HL-60/S4 treated with phorbol 12-myristate 13-acetate at 8.2 ng/mL for 4 days and 3 days (cell line): ENCODE results near the gene IL1A.

Experiments
- in situ Hi-C: fragments of 300-500 bp; cut with MboI; formaldehyde crosslinking; loops from 2 replicates; pipeline ENCODE4 v1.15.0; 2022; ENCODE audit warnings: low sequenced_read_pairs

IL1A gene

DNA sequence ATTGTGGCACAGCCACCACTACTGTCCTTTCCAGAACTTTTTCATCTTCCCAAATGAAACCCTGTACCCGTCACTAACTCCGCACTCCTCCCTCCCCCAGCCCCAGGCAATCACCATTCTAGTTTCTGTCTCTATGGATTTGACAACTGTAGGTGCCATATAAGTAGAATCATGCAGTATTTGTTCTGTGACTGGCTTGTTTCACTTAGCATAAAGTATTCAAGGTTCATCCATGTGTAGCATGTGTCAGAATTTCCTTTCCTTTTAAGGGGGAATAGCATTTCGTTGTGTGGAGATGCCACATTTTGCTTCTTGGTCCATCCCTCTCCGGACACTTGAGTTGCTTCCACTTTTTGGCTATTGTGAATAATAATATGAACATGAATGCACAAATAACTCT, 19.0 kb downstream of the IL1A start:
- in situ Hi-C loops = loop anchor here (25.0 kb wide), 1 partner anchor 122 kb away; no protein-coding TSS in a partner anchor

DNA sequence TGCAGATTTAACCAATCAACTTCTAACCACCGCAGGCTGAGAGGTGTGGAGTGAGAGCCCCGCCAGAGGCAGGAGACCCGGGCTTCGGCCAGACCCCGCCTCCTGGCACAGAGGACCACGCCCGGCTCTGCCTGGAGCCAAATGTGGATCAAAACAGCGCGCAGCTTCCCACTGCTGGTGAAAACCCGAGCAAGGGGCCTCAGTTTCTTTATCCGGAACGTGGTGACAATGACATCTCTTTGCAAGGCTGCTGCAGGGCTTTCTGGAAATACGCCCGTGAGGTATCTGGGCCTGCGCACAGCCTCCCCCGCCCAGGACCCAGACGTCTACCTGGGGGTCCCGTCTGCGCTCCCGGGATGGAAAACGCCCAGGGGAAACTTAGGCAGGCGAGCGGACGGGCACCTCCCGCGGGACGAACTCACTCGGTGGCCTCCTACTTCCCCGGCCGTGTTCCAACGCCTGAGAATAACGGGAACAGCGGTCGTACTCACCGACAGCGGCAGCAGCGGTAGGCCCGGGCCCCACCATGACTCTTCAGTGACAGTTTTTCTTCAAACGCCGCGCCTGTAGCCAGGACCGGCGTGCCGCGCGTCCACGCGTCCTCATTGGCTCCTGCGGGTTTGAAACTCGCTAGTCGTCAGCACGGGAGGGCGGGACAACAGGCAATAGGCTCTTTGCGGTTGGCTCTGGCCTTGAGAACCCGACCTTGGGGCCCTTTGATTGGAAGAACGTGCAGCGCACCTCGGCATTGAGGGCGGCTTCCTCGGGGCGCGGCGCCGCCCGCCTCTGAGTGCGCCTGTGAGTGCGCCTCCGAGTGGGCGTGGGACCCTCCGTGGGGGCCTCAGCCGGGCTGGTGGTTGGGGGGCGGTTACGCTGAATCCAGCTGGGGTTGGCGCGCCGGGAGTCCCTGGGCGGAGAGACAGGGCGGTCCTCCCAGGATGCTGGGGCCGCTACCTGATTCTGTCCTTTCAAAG, 19.9 kb downstream of the IL1A start, which contains the start of gene CKAP2L:
CKAP2L (minus strand) TSS at position 539 of the 974 bp plus-strand sequence; CDS start at position 528, 11 bp downstream.
- in situ Hi-C loops = loop anchor here (25.0 kb wide), 1 partner anchor 123 kb away; no protein-coding TSS in a partner anchor

- in situ Hi-C loops = loop anchor here (25.0 kb wide), 1 partner anchor 125 kb away; no protein-coding TSS in a partner anchor
Measured at GRCh38 chr2:112762276-112762675, 22.0 kb downstream of the IL1A start.

DNA sequence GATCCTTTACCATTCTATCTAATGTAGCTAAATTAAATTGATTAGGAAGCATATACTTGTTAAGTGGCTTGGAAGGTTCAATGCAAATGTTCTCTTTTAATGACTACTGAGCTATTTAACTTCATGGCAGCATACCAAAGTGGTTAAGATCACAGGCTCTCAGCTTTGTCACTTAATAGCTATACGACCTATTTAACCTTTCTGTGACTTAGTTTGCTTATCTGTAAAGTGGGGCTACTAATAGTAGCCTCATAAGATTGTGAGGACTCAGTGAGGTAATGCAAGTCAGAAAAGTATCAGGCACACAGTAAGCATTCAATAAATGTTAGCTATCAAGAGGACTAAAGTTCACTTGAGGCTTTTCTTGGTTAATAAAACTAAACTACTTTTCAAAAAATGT, 24.1 kb downstream of the IL1A start:
- in situ Hi-C loops = loop anchor here (25.0 kb wide), 1 partner anchor 127 kb away; no protein-coding TSS in a partner anchor

DNA sequence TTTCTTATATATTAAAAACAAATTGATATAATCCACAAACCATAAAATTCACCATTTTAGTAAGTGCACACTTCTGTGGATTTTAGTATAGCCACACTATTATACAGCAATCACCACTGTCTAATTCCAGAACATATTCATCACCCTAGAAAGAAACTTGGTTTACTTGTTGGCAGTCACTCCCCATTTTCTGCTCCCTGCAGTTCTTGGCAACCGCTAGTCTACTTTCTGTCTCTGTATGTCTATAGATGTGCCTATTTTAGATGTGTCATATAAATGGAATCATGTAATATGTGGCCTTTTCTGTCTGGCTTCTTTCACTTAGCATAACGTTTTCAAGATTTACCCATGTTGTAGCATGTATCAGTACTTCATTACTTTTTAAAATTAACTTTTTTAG, 25.6 kb downstream of the IL1A start:
- in situ Hi-C loops = loop anchor here (25.0 kb wide), 1 partner anchor 129 kb away; no protein-coding TSS in a partner anchor

DNA sequence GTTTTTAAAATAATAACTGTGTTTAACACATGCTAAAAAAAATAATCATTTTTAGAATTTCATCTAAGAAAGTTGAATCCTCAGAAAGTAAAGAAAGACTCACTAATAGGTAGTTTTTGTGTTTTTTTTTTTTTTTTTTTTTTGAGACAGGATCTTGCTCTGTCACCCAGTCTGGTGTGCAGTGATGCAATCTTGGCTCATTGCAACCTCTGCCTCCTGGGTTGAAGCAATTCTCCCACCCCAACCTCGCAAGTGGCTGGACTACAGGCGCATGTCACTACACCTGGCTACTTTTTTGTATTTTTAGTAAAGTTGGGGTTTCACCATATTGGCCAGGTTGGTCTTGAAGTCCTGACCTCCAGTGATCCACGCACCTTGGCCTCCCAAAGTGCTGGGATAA, 27.0 kb downstream of the IL1A start:
- in situ Hi-C loops = loop anchor here (25.0 kb wide), 1 partner anchor 130 kb away; no protein-coding TSS in a partner anchor

DNA sequence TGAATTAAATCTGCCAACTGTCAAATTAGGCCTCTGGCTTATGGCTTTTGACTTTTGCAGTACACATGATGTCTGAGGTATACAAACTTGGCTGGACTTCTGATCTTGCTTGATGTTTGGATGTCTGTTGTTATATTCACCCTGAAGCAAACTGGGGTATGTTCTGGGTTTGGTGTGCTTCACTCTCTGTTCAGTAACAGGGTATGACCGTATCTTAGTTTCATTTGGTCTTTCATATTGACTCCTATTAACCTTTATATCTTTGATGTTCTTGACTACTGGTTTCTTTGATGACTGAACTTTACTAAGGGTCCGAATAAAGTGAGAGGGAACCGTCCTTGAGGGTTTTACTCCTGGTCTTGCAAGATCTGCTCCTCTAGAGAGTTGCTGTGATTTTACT, 28.1 kb downstream of the IL1A start:
- in situ Hi-C loops = loop anchor here (25.0 kb wide), 1 partner anchor 131 kb away; no protein-coding TSS in a partner anchor

DNA sequence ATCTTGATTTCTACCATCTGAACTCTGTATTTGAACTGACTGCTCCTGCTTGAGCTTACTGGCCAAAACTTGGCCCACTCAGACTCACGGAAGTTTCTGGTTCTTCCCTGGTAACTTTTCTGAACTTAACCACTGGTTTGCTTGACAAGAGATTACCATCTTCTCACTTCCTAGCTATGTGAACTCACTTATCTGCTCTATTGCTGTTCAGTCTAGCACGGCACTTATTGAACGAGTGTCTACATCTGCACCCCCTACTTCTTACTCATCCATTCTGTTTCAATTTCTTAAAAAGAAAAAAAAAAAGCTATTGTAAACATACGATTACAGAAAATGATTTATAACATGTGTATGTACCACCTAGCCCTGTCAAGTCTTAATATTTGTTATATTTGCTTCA, 28.8 kb downstream of the IL1A start:
- in situ Hi-C loops = loop anchor here (25.0 kb wide), 1 partner anchor 132 kb away; no protein-coding TSS in a partner anchor

DNA sequence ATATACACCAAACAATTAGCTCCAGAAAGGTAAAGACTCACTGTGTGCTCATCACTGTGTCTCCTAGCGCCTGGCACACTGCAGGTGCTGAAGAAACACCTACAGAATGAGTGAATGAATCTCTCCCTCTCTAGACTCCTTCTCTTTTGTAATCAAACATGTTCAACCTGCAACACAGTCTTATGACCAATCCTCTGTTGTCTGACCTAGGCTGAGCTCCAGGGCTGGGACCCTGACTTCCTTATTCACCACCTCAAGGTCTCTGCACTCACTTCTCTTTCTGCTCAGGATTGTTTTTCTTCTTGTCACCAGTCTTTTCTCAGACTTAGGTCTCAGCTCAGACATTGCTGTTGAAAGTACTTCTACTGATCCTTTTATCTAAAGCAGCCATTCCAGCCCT, 29.7 kb downstream of the IL1A start:
- in situ Hi-C loops = loop anchor here (25.0 kb wide), 1 partner anchor 133 kb away; no protein-coding TSS in a partner anchor

GRCh38 chr2:112752667-112753066, 31.6 kb downstream of the IL1A start:
- in situ Hi-C loops = loop anchor here (25.0 kb wide), 1 partner anchor 135 kb away; no protein-coding TSS in a partner anchor

- in situ Hi-C loops = loop anchor here (25.0 kb wide), 1 partner anchor 136 kb away; no protein-coding TSS in a partner anchor
Measured at GRCh38 chr2:112751451-112752197, 32.7 kb downstream of the IL1A start.

DNA sequence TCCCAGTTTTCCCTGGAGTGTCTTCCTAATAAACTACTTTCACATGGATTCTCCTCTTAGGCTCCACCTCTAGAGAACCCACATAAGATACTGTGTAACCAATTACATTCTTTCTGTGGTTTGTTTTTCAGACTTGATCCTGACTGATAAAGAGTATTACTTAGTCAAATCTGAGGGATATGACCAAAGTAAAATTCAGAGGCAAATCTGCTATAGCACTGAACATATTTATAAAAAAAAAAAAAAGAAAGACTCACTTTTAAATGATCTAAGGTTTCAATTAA, 33.8 kb downstream of the IL1A start:
- in situ Hi-C loops = loop anchor here (25.0 kb wide), 1 partner anchor 137 kb away; no protein-coding TSS in a partner anchor

GRCh38 chr2:112749755-112750559, 34.3 kb downstream of the IL1A start:
- in situ Hi-C loops = loop anchor here (25.0 kb wide), 1 partner anchor 137 kb away; no protein-coding TSS in a partner anchor

DNA sequence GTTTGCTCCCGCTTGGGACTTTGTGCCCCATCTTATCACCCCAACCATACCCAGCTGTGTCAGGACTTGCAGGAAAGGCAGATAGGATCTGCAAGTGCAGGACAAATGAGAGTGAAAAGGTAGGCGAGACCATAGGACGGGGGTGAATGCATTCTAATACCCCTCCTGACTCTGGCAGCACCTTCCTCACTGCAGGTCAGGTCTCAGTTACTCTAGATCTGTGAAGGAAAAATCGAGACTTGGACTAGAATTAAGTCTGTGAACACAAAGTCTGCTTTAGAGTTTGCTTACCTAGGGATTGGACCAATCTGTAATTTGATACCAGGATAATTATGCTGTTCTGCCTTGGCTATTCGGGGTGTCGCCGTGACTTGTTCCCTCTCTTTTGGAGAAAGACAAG, 43.8 kb downstream of the IL1A start:
- in situ Hi-C loops = no loop called here

- in situ Hi-C loops = no loop called here
Measured at GRCh38 chr2:112737542-112738232, 46.6 kb downstream of the IL1A start.

GRCh38 chr2:112733871-112734270, 50.4 kb downstream of the IL1A start:
- in situ Hi-C loops = no loop called here

DNA sequence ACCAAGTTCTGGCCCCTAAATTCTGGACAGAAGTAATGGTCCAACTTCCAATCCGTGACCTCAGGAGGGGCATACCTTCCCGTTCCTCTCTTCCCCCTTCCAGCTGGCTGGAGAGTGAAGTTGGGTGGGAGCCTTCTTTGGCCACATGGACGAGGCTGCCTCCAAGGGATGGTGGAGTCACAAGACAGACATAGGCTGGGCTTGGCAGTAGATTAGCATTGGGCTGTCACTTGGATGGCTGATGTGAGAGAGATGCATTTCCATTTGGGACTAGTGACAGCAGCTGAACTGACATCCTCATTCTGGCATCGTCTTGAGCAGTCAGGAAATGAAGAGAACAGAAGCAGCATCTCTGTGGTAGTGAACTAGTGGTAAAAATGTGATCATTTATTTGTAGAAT, 50.8 kb downstream of the IL1A start:
- in situ Hi-C loops = no loop called here

DNA sequence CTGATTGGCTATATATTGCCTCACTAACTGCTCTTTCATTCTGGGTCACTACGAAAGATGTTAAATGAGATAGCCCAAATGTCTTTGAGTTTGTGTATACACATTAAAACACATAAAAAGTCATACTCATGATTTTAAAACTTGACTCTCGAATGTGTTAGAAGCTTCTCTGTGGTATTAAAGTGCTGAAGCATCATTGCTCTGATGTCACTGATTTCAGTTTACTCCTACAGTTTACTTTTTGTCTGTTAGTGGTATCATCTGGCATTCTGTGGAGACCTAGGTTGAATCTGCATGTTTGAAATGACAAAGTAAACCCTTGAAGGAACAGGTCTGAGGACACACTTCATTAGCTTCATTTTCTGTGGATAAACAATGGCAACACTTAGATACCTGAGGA, 52.8 kb downstream of the IL1A start:
- in situ Hi-C loops = no loop called here

DNA sequence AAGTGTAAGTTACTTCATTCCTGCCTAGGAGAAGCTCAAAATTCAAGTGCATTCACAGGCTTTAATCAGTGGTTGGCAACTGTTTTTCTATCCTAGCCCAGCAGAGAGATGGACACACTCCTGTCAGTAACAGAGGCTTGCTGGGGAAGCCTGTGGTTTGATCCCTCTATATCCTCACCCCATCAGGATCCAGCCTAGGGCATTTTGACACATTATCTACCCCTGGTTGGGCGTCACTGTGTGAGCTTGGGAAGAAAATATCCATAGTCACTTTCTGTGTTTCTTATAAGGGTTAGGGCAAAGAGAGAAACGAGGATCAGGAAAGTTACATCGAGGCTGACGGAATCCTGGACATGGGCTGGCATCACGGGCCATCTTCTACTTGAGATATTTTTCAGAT, 53.5 kb downstream of the IL1A start:
- in situ Hi-C loops = no loop called here

DNA sequence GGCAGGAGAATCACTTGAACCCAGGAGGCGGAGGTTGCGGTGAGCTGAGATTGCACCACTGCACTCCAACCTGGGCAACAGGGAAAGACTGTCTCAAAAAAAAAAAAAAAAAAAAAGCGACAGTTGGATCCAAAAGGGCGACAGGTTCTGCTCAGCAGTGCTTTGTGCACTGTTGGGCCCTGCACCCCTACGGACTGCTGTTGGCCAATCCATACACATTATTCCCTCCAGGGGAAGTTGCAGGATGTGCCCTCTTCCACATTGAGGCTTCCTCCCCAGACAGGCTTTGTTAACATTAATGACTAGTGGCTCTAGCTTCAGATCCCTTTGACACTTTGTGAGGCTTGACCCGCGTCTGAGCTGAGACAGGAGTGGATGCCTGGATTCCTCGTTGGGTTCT, 54.1 kb downstream of the IL1A start:
- in situ Hi-C loops = no loop called here
